K562 (cell line): ENCODE results near the gene DNAAF8. TPM values are rescaled to one million over a fixed set of nuclear protein-coding genes. Genes with fewer than 3 reads are reported as not detected.
A peak's percentile ranks its signal among the peaks of the same experiment; 100 is the strongest.

ENCODE experiments used
- ELF2 ChIP-seq: fragments of 250-450 bp; sonication (Bioruptor Pico); IDR thresholded peaks from 2 replicates; pipeline ENCODE4 v1.5.0; 2021; ENCODE audit warnings: mild to moderate bottlenecking
- MNT ChIP-seq, 2 experiments: fragments of 450-650 bp; conservative IDR thresholded peaks; 2 replicates each; pipeline ENCODE4 v1.6.1; 2017; ENCODE audit warnings: mild to moderate bottlenecking in 2 of 2, moderate library complexity in 2 of 2
- MTA1 ChIP-seq: fragments of 450-650 bp; IDR thresholded peaks from 2 replicates; pipeline ENCODE4 v1.6.1; 2017; ENCODE audit warnings: borderline replicate concordance
- NKRF ChIP-seq: fragments of 450-650 bp; IDR thresholded peaks from 2 replicates; pipeline ENCODE4 v1.6.1; 2016; ENCODE audit warnings: borderline replicate concordance
- PCBP2 ChIP-seq: fragments of 200-400 bp; formaldehyde crosslinking; IDR thresholded peaks from 2 replicates; pipeline ENCODE4 v1.6.1; 2018; ENCODE audit warnings: low read length, low read depth, mild to moderate bottlenecking, moderate library complexity; ENCODE audit not compliant: poor library complexity, severe bottlenecking
- PKNOX1 ChIP-seq: fragments of 450-650 bp; IDR thresholded peaks from 2 replicates; pipeline ENCODE4 v1.6.1; 2016
- POLR2AphosphoS5 ChIP-seq: IDR thresholded peaks from 2 replicates; pipeline ENCODE4 v1.6.1; 2011; ENCODE audit warnings: mild to moderate bottlenecking, low read depth, low read length, moderate library complexity; ENCODE audit not compliant: control insufficient read depth, insufficient read depth
- PTTG1 ChIP-seq: fragments of 450-650 bp; IDR thresholded peaks from 2 replicates; pipeline ENCODE4 v1.6.1; 2016; ENCODE audit warnings: low read depth, mild to moderate bottlenecking, missing genetic modification characterization, missing compliant biosample characterization
- RBM22 ChIP-seq: fragments of 200-400 bp; formaldehyde crosslinking; IDR thresholded peaks from 2 replicates; pipeline ENCODE4 v1.6.1; 2018; ENCODE audit warnings: low read length, low read depth; ENCODE audit not compliant: poor library complexity, severe bottlenecking
- SETDB1 ChIP-seq: IDR thresholded peaks from one replicate; pipeline ENCODE4 v1.6.1; 2012; ENCODE audit warnings: low read length, control low read depth, inconsistent platforms
- SIX5 ChIP-seq, 2 experiments: IDR thresholded peaks; 2 replicates each; pipeline ENCODE4 v1.6.1; 2011; ENCODE audit warnings: low read length in 2 of 2, borderline replicate concordance in 1 of 2, low read depth in 1 of 2, mild to moderate bottlenecking in 1 of 2, moderate library complexity in 1 of 2; ENCODE audit not compliant: insufficient read depth in 1 of 2
- STAT5B ChIP-seq: fragments of 250-450 bp; sonication (Bioruptor Pico); IDR thresholded peaks from 2 replicates; pipeline ENCODE4 v1.8.0; 2021; ENCODE audit warnings: mild to moderate bottlenecking, inconsistent platforms
- SUPT5H ChIP-seq: fragments of 450-650 bp; IDR thresholded peaks from 2 replicates; pipeline ENCODE4 v1.6.1; 2016
- TCF3 ChIP-seq: sonication (generic); formaldehyde crosslinking; IDR thresholded peaks from 2 replicates; pipeline ENCODE4 v1.4.0; 2020; ENCODE audit warnings: mild to moderate bottlenecking, missing genetic modification reagents
- VEZF1 ChIP-seq: fragments of 200-800 bp; sonication (Bioruptor generic); IDR thresholded peaks from 2 replicates; pipeline ENCODE4 v1.6.1; 2017; ENCODE audit warnings: missing genetic modification characterization, missing compliant biosample characterization
- ZFP30 ChIP-seq: fragments of 250-450 bp; sonication (Bioruptor Pico); IDR thresholded peaks from 2 replicates; pipeline ENCODE4 v1.8.0; 2022; ENCODE audit warnings: moderate library complexity, mild to moderate bottlenecking, inconsistent platforms, borderline replicate concordance
- ZNF134 ChIP-seq: fragments of 250-450 bp; sonication (Bioruptor Pico); conservative IDR thresholded peaks from 2 replicates; pipeline ENCODE4 v1.4.0; 2020
- ZNF140 ChIP-seq: fragments of 250-450 bp; sonication (Bioruptor Pico); IDR thresholded peaks from 2 replicates; pipeline ENCODE4 v1.8.0; 2021; ENCODE audit warnings: moderate library complexity, mild to moderate bottlenecking, inconsistent platforms
- ZNF143 ChIP-seq: sonication (generic); formaldehyde crosslinking; IDR thresholded peaks from 2 replicates; pipeline ENCODE4 v1.9.0; 2022; ENCODE audit warnings: mild to moderate bottlenecking, missing genetic modification reagents
- ZNF511 ChIP-seq: sonication (generic); formaldehyde crosslinking; IDR thresholded peaks from 2 replicates; pipeline ENCODE4 v1.8.0; 2022; ENCODE audit warnings: mild to moderate bottlenecking, missing genetic modification reagents
- ZNF644 ChIP-seq: fragments of 200-800 bp; sonication (Bioruptor generic); IDR thresholded peaks from 2 replicates; pipeline ENCODE4 v1.6.1; 2016; ENCODE audit warnings: low read depth, missing genetic modification characterization, missing compliant biosample characterization
- polyA plus RNA-seq, 8 experiments: library from polyadenylated mRNA; depleted of rRNA in 4 of 8; stranded (reverse) in 5 of 8; unstranded in 3 of 8; fragments of >200 nt; fragmentation: Nextera tagmentation in 2 of 8; fragmentation: Illumina TruSeq in 1 of 8; extraction: Ambion mirVana in 2 of 8; extraction: Trizol in 1 of 8; gene quantifications; 2 replicates each; pipeline versions ENCODE4 v1.2.1 to v1.2.3, GENCODE V29; 2011 to 2014; ENCODE audit warnings: inconsistent platforms in 1 of 8, missing spikeins in 1 of 8
- total RNA-seq, 7 experiments: library from RNA; depleted of rRNA in 6 of 7; stranded (reverse); fragments of >200 nt in 6 of 7; fragmentation: Illumina TruSeq in 2 of 7; extraction: Trizol in 2 of 7; gene quantifications; 2 replicates each; pipeline versions ENCODE4 v1.2.1 to v1.2.3, GENCODE V29; 2011 to 2021; ENCODE audit warnings: low replicate concordance in 1 of 7

Gene DNAAF8
- total and polyA plus RNA-seq, 9 of the 15 experiments (the other 6 are each of a cell fraction or from before 2014, with no cell fraction given), result 0.04 to 0.12 (median 0.10) TPM; not detected in 6

- TF ChIP-seq NKRF (peak; percentile 63; the same call in 1 of the 2 replicates), MTA1 (no peak), POLR2AphosphoS5 (peak; percentile 50; the same call in 1 of the 2 replicates), SUPT5H (peak; percentile 86), PCBP2 (no peak), STAT5B (CRISPR knock-in tag) (no peak), ZNF644 (tag) (no peak), PKNOX1 (no peak), ELF2 (CRISPR knock-in tag) (no peak), ZNF134 (no peak), SETDB1 (no peak), ZFP30 (CRISPR knock-in tag) (no peak), VEZF1 (peak; percentile 65), MNT (conservative IDR thresholded peaks at IDR 0.05) (peak; percentile 75 to 85), RBM22 (no peak), ZNF140 (CRISPR knock-in tag) (no peak), ZNF143 (CRISPR knock-in tag) (peak; percentile 92), SIX5 (IDR thresholded peaks at IDR 0.05; ENCODE audit: borderline replicate concordance in 1 of 2, insufficient read depth in 1 of 2, low read depth in 1 of 2, low read length in 2 of 2) (peak; percentile 85), TCF3 (CRISPR knock-in tag) (0 out of 2 replicates have a peak, but pooled peaks have one; percentile 13), PTTG1 (tag) (no peak), ZNF511 (peak; percentile 43; the same call in 1 of the 2 replicates)
Observed at GRCh38 chr16:4766875-4767628, 32.7 kb downstream of the DNAAF8 start, which contains the start of gene ZNF500 (continued).
